Fibroblast of lung (primary cell): ENCODE results near the gene BCO2.

ENCODE experiments used
- EZH2 ChIP-seq: IDR thresholded peaks from 2 replicates; pipeline ENCODE4 v1.5.1; 2012; ENCODE audit warnings: low read length, control low read depth, mild to moderate bottlenecking; ENCODE audit errors: missing control alignments
- TF ChIP-seq, protein P1 (sequence below), 2 donors: IDR thresholded peaks in 1 of 2; conservative IDR thresholded peaks in 1 of 2; 1 replicate in 1 of 2; 2 replicates in 1 of 2; pipeline ENCODE4 v1.5.1; 2011 to 2012; ENCODE audit warnings: low read length in 2 of 2, control low read depth in 1 of 2, inconsistent platforms in 1 of 2, low read depth in 1 of 2, mild to moderate bottlenecking in 1 of 2

DNA sequence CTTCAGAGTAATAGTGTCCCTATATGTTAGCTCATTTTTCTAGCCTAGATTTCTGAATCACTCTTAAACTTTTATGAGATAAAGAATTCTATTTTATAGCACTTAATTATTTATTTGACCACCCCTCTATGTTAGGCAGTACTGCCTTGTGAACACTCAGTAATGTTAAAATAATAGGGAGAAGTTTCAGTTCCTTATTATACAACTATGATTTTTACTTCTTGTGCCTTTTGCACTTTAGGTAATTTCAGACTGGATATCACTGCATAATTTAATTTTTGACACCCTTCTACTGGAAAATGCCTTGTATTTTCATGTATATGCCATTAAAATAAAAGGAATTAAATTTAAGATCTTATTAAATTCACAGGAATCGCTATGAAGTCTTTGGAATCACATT is 3.1 kb downstream of the BCO2 start:
- TF ChIP-seq, protein P1, sequence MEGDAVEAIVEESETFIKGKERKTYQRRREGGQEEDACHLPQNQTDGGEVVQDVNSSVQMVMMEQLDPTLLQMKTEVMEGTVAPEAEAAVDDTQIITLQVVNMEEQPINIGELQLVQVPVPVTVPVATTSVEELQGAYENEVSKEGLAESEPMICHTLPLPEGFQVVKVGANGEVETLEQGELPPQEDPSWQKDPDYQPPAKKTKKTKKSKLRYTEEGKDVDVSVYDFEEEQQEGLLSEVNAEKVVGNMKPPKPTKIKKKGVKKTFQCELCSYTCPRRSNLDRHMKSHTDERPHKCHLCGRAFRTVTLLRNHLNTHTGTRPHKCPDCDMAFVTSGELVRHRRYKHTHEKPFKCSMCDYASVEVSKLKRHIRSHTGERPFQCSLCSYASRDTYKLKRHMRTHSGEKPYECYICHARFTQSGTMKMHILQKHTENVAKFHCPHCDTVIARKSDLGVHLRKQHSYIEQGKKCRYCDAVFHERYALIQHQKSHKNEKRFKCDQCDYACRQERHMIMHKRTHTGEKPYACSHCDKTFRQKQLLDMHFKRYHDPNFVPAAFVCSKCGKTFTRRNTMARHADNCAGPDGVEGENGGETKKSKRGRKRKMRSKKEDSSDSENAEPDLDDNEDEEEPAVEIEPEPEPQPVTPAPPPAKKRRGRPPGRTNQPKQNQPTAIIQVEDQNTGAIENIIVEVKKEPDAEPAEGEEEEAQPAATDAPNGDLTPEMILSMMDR (conservative IDR thresholded peaks at IDR 0.05 in 1 of 2, IDR thresholded peaks at IDR 0.05 in 1 of 2; ENCODE audit: low read depth in 1 of 2, low read length in 2 of 2) = no peak
- TF ChIP-seq EZH2 = no peak
